Stimulated activated CD4-positive, alpha-beta T cell treated with anti-CD3 and anti-CD28 coated beads, Interleukin-4, amount 100 ng/mL, for 4 hours (primary cell): ENCODE measurements around the gene ATP8B3.

ENCODE experiments used
- DNase-seq, 2 experiments: peaks; one replicate each; pipeline ENCODE4 v3.0.0-alpha.2; 2020

ATP8B3 gene

GRCh38 chr19:1849886-1850398, 37.9 kb upstream of the ATP8B3 start:
- DNase-seq: no peak

- DNase-seq: no peak
Observed at GRCh38 chr19:1849132-1849474, 37.0 kb upstream of the ATP8B3 start.

GRCh38 chr19:1848399-1849131, 36.5 kb upstream of the ATP8B3 start, which contains the start of gene REXO1:
Gene REXO1, minus strand, starts transcription at chr19:1848483. Its CDS starts 125 bp downstream, at chr19:1848358.
- DNase-seq: peak; percentile 95 to 96

- no peak for DNase-seq
Observed at GRCh38 chr19:1847684-1848398, 35.8 kb upstream of the ATP8B3 start.

- DNase-seq: no peak
Observed at GRCh38 chr19:1847348-1847683, 35.2 kb upstream of the ATP8B3 start.

- no peak for DNase-seq
Observed at GRCh38 chr19:1846517-1847204, 34.6 kb upstream of the ATP8B3 start.

GRCh38 chr19:1845642-1846041, 33.6 kb upstream of the ATP8B3 start:
- no peak for DNase-seq

- DNase-seq: no peak
Observed at GRCh38 chr19:1845125-1845515, 33.0 kb upstream of the ATP8B3 start.

GRCh38 chr19:1844513-1845124, 32.5 kb upstream of the ATP8B3 start:
- no peak for DNase-seq

GRCh38 chr19:1843646-1844394, 31.7 kb upstream of the ATP8B3 start:
- DNase-seq: no peak

- no peak for DNase-seq
Observed at GRCh38 chr19:1843116-1843515, 31.0 kb upstream of the ATP8B3 start.

GRCh38 chr19:1841209-1841924, 29.3 kb upstream of the ATP8B3 start:
- DNase-seq: no peak

GRCh38 chr19:1840541-1841115, 28.6 kb upstream of the ATP8B3 start:
- DNase-seq: no peak

- no peak for DNase-seq
Observed at GRCh38 chr19:1839658-1840540, 27.8 kb upstream of the ATP8B3 start.

GRCh38 chr19:1837625-1838105, 25.6 kb upstream of the ATP8B3 start:
- peak; percentile 34 to 60 for DNase-seq

GRCh38 chr19:1837222-1837565, 25.1 kb upstream of the ATP8B3 start:
- no peak for DNase-seq

- DNase-seq: no peak
Observed at GRCh38 chr19:1836458-1837221, 24.6 kb upstream of the ATP8B3 start.

- DNase-seq: no peak
Observed at GRCh38 chr19:1833540-1833939, 21.5 kb upstream of the ATP8B3 start.

GRCh38 chr19:1832046-1832663, 20.1 kb upstream of the ATP8B3 start:
- DNase-seq: no peak
